ENCODE results near the gene LRIT1.

LRIT1 gene

GRCh38 chr10:84248794-84249193 is 7.4 kb upstream of the LRIT1 start:
- DNase-seq: no peak

GRCh38 chr10:84247496-84247895 is 6.2 kb upstream of the LRIT1 start:
- DNase-seq: no peak

- no peak for DNase-seq
These were observed 3.4 kb upstream of the LRIT1 start, which contains the start of gene RGR for GRCh38 chr10:84244651-84245270. RGR (plus strand) TSS chr10:84245053; CDS start chr10:84245091, 38 bp downstream.

GRCh38 chr10:84243759-84244158 is 2.4 kb upstream of the LRIT1 start:
- DNase-seq: no peak

- no peak for DNase-seq
These were observed 2.4 kb downstream of the LRIT1 start for GRCh38 chr10:84238909-84239308.

GRCh38 chr10:84237199-84238051 is 3.9 kb downstream of the LRIT1 start:
- no peak for DNase-seq

GRCh38 chr10:84236807-84237198 is 4.5 kb downstream of the LRIT1 start:
- DNase-seq: no peak

GRCh38 chr10:84235096-84235495 is 6.2 kb downstream of the LRIT1 start:
- DNase-seq: no peak

- DNase-seq: no peak
These were observed 6.9 kb downstream of the LRIT1 start for GRCh38 chr10:84234479-84234878.

GRCh38 chr10:84233940-84234339 is 7.4 kb downstream of the LRIT1 start:
- DNase-seq: no peak

GRCh38 chr10:84232376-84232775 is 9.0 kb downstream of the LRIT1 start:
- no peak for DNase-seq

- no peak for DNase-seq
These were observed 11.0 kb downstream of the LRIT1 start for GRCh38 chr10:84230359-84230758.

- DNase-seq: no peak
These were observed 13.5 kb downstream of the LRIT1 start for GRCh38 chr10:84227810-84228209.

GRCh38 chr10:84226616-84227015 is 14.7 kb downstream of the LRIT1 start:
- DNase-seq: no peak

- DNase-seq: no peak
These were observed 15.7 kb downstream of the LRIT1 start, which contains the start of gene LRIT2 for GRCh38 chr10:84225427-84226173. LRIT2 (minus strand) TSS chr10:84225544; CDS start chr10:84225520, 24 bp downstream.

- DNase-seq: no peak
These were observed 16.8 kb downstream of the LRIT1 start for GRCh38 chr10:84224411-84225028.

- DNase-seq: no peak
These were observed 19.4 kb downstream of the LRIT1 start for GRCh38 chr10:84221916-84222315.

GRCh38 chr10:84217746-84218145 is 23.6 kb downstream of the LRIT1 start:
- DNase-seq: no peak

GRCh38 chr10:84216834-84217233 is 24.5 kb downstream of the LRIT1 start:
- DNase-seq: no peak

- DNase-seq: no peak
These were observed 26.6 kb downstream of the LRIT1 start for GRCh38 chr10:84214612-84215235.

- DNase-seq: no peak
These were observed 27.2 kb downstream of the LRIT1 start for GRCh38 chr10:84214046-84214572.

GRCh38 chr10:84213076-84213475 is 28.3 kb downstream of the LRIT1 start:
- no peak for DNase-seq

All from NCI-H526 treated with DMSO at 0.1 percent for 48 hours (cell line).